H54 (cell line): Measurements from ENCODE around the gene MMP23B.
"Not testable (repeated sequence)": the region's sequence is repeated elsewhere in the genome, so short reads cannot be mapped to it uniquely, and the experiment has no call there.

Source experiments
- DNase-seq: peaks from one replicate; pipeline ENCODE4 v3.0.0; 2011; ENCODE audit warnings: low spot score, mixed read lengths; ENCODE audit not compliant: insufficient read length
- FAIRE-seq: peaks from 3 replicates; lab custom pipeline; 2011; peaks lifted over from hg19 to GRCh38; lab: Jason Lieb, UNC
- POLR2A ChIP-seq: IDR thresholded peaks from 2 replicates; pipeline ENCODE4 v1.6.1; 2011; ENCODE audit warnings: low read depth, mild to moderate bottlenecking, low read length

The MMP23B gene

GRCh38 chr1:1658583-1659549, 26.9 kb downstream of the MMP23B start, which contains the start of gene CDK11B:
Gene CDK11B (minus strand): TSS chr1:1659004. CDS start chr1:1657485, 1,519 bp downstream.
- peak; percentile 72 for DNase-seq
- FAIRE-seq: peak; percentile 67

GRCh38 chr1:1662392-1662791, 30.4 kb downstream of the MMP23B start:
- not testable (repeated sequence) for FAIRE-seq, DNase-seq

- DNase-seq, FAIRE-seq: not testable (repeated sequence)
Observed at GRCh38 chr1:1662830-1663560, 31.0 kb downstream of the MMP23B start.

- not testable (repeated sequence) for DNase-seq, FAIRE-seq
Observed at GRCh38 chr1:1664318-1664717, 32.3 kb downstream of the MMP23B start.

GRCh38 chr1:1664941-1665814, 33.2 kb downstream of the MMP23B start:
- FAIRE-seq (no peak), DNase-seq (no peak)
- no peak for TF ChIP-seq POLR2A

GRCh38 chr1:1665815-1666251, 33.9 kb downstream of the MMP23B start:
- DNase-seq (no peak), FAIRE-seq (no peak)
- TF ChIP-seq POLR2A: no peak

- DNase-seq (no peak), FAIRE-seq (no peak)
- no peak for TF ChIP-seq POLR2A
Observed at GRCh38 chr1:1666526-1666925, 34.6 kb downstream of the MMP23B start.

GRCh38 chr1:1669468-1670440, 37.8 kb downstream of the MMP23B start:
- FAIRE-seq (no peak), DNase-seq (no peak)
- no peak for TF ChIP-seq POLR2A

- FAIRE-seq (no peak), DNase-seq (no peak)
- no peak for TF ChIP-seq POLR2A
Observed at GRCh38 chr1:1670866-1671265, 38.9 kb downstream of the MMP23B start.

GRCh38 chr1:1671365-1672119, 39.6 kb downstream of the MMP23B start:
- DNase-seq: no peak

GRCh38 chr1:1672181-1672965, 40.4 kb downstream of the MMP23B start:
- FAIRE-seq (no peak), DNase-seq (no peak)
- TF ChIP-seq POLR2A: no peak

More at GRCh38 chr1:1671365-1672119, 39.6 kb downstream of the MMP23B start:
- no peak for FAIRE-seq
- TF ChIP-seq POLR2A: no peak

GRCh38 chr1:1674806-1675205, 42.8 kb downstream of the MMP23B start:
- FAIRE-seq, DNase-seq: not testable (repeated sequence)

- not testable (repeated sequence) for FAIRE-seq, DNase-seq
Observed at GRCh38 chr1:1675218-1675617, 43.2 kb downstream of the MMP23B start.

GRCh38 chr1:1676087-1676486, 44.1 kb downstream of the MMP23B start:
- not testable (repeated sequence) for FAIRE-seq, DNase-seq
